ENCODE measurements around the gene STAB2. TPM values are rescaled to one million over a fixed set of nuclear protein-coding genes. Genes with fewer than 3 reads are reported as not detected.

Gene STAB2
- total RNA-seq, 1 experiment from 2014 or later = not detected

- POLR2A ChIA-PET = no interaction called here
- TF ChIP-seq CTCF (IDR thresholded peaks at IDR 0.05; ENCODE audit: unreplicated experiment) = no peak
- intact Hi-C loops (cut with micrococcal nuclease) = no loop called here
- Mint-ChIP-seq H3K4me1 (ENCODE audit: insufficient read depth, unreplicated experiment) (no peaks in the 10 kb centered on the region), H3K27ac (ENCODE audit: low read depth, unreplicated experiment) (no peak overlapping the region), H3K36me3 (ENCODE audit: insufficient read depth, unreplicated experiment) (no peaks in the 10 kb centered on the region), H3K27me3 (ENCODE audit: insufficient read depth, unreplicated experiment) (no peaks in the 10 kb centered on the region), H3K9me3 (ENCODE audit: unreplicated experiment) (no peaks in the 10 kb centered on the region), H3K4me3 (ENCODE audit: unreplicated experiment) (no peak overlapping the region)
- DNase-seq (ENCODE audit: unreplicated experiment) = no peak
- CTCF ChIA-PET = no interaction called here
- BruUV-seq (replicated peaks) = no TSS peak
Measured at GRCh38 chr12:103716517-103717196, 129.6 kb downstream of the STAB2 start.

- no peaks in the 10 kb centered on the region for H3K4me1 Mint-ChIP-seq (ENCODE audit: insufficient read depth, unreplicated experiment)
- no peak for TF ChIP-seq CTCF (IDR thresholded peaks at IDR 0.05; ENCODE audit: unreplicated experiment)
- no peaks in the 10 kb centered on the region for H3K36me3 Mint-ChIP-seq (ENCODE audit: insufficient read depth, unreplicated experiment)
- no peak overlapping the region for H3K27ac Mint-ChIP-seq (ENCODE audit: low read depth, unreplicated experiment)
- ChIA-PET CTCF (interaction anchor here (0.6 to 1.4 kb wide), 2 partner anchors 27 to 68 kb away, joined by 3 to 4 read pairs; no protein-coding TSS in a partner anchor), POLR2A (no interaction called here)
- BruUV-seq (replicated peaks) = no TSS peak
- no peak for DNase-seq (ENCODE audit: unreplicated experiment)
- no peak overlapping the region for H3K4me3 Mint-ChIP-seq (ENCODE audit: unreplicated experiment)
- H3K27me3 Mint-ChIP-seq (ENCODE audit: insufficient read depth, unreplicated experiment) = no peaks in the 10 kb centered on the region
- intact Hi-C loops (cut with micrococcal nuclease) = no loop called here
- H3K9me3 Mint-ChIP-seq (ENCODE audit: unreplicated experiment) = no peaks in the 10 kb centered on the region
Measured at GRCh38 chr12:103725398-103725797, 138.3 kb downstream of the STAB2 start.

GRCh38 chr12:103727638-103728037 is 140.6 kb downstream of the STAB2 start:
- no peaks in the 10 kb centered on the region for H3K9me3 Mint-ChIP-seq (ENCODE audit: unreplicated experiment)
- H3K27me3 Mint-ChIP-seq (ENCODE audit: insufficient read depth, unreplicated experiment) = no peaks in the 10 kb centered on the region
- intact Hi-C loops (cut with micrococcal nuclease) = no loop called here
- BruUV-seq (replicated peaks) = no TSS peak
- CTCF ChIA-PET = no interaction called here
- DNase-seq (ENCODE audit: unreplicated experiment) = no peak
- TF ChIP-seq CTCF (IDR thresholded peaks at IDR 0.05; ENCODE audit: unreplicated experiment) = no peak
- no peaks in the 10 kb centered on the region for H3K4me1 Mint-ChIP-seq (ENCODE audit: insufficient read depth, unreplicated experiment)
- H3K4me3 Mint-ChIP-seq (ENCODE audit: unreplicated experiment) = no peak overlapping the region
- H3K27ac Mint-ChIP-seq (ENCODE audit: low read depth, unreplicated experiment) = no peak overlapping the region
- no peaks in the 10 kb centered on the region for H3K36me3 Mint-ChIP-seq (ENCODE audit: insufficient read depth, unreplicated experiment)
- POLR2A ChIA-PET = no interaction called here

- CTCF ChIA-PET = interaction anchor here (1.4 kb wide), 1 partner anchor 23 kb away, joined by 3 read pairs; no protein-coding TSS in a partner anchor
- H3K4me3 Mint-ChIP-seq (ENCODE audit: unreplicated experiment) = no peak overlapping the region
- H3K4me1 Mint-ChIP-seq (ENCODE audit: insufficient read depth, unreplicated experiment) = no peaks in the 10 kb centered on the region
- H3K9me3 Mint-ChIP-seq (ENCODE audit: unreplicated experiment) = no peaks in the 10 kb centered on the region
- no TSS peak for BruUV-seq (replicated peaks)
- H3K27ac Mint-ChIP-seq (ENCODE audit: low read depth, unreplicated experiment) = no peak overlapping the region
- no peak for TF ChIP-seq CTCF (IDR thresholded peaks at IDR 0.05; ENCODE audit: unreplicated experiment)
- H3K36me3 Mint-ChIP-seq (ENCODE audit: insufficient read depth, unreplicated experiment) = no peaks in the 10 kb centered on the region
- no peaks in the 10 kb centered on the region for H3K27me3 Mint-ChIP-seq (ENCODE audit: insufficient read depth, unreplicated experiment)
- peak; percentile 24 for DNase-seq (ENCODE audit: unreplicated experiment)
- POLR2A ChIA-PET = no interaction called here
- intact Hi-C loops (cut with micrococcal nuclease) = no loop called here
Measured at GRCh38 chr12:103728323-103728722, 141.2 kb downstream of the STAB2 start.
